CD14-positive monocyte (primary cell): ENCODE measurements around the gene CDC42BPB. TPM values are rescaled to one million over a fixed set of nuclear protein-coding genes. Genes with fewer than 3 reads are reported as not detected.

ENCODE experiments used
- DNase-seq, 3 donors: peaks; one replicate each; pipeline ENCODE4 v3.0.0-alpha.2; 2011 to 2022
- H2AFZ ChIP-seq: 2 replicates; pipeline ENCODE4 v1.6.0; 2012; ENCODE audit warnings: mild to moderate bottlenecking, low read depth, low read length, inconsistent platforms; ENCODE audit not compliant: insufficient read depth, poor library complexity, severe bottlenecking
- H3K27ac ChIP-seq, 2 donors: 1 replicate in 1 of 2; 2 replicates in 1 of 2; pipeline ENCODE4 v1.5.1; 2012 to 2013; ENCODE audit warnings: low read length in 2 of 2, control low read depth in 1 of 2, inconsistent platforms in 1 of 2, low read depth in 1 of 2, mild to moderate bottlenecking in 1 of 2
- H3K27me3 ChIP-seq, 2 donors: one replicate each; pipeline versions ENCODE4 v1.6.0 to v1.6.1; 2011 to 2013; ENCODE audit warnings: low read length in 2 of 2; ENCODE audit not compliant: control insufficient read depth in 2 of 2, insufficient read depth in 2 of 2
- H3K36me3 ChIP-seq, 2 donors: replicated peaks in 1 of 2; 1 replicate in 1 of 2; 2 replicates in 1 of 2; pipeline versions ENCODE4 v1.5.1 to v1.6.1; 2012 to 2013; ENCODE audit warnings: low read length in 2 of 2, control low read depth in 1 of 2, inconsistent platforms in 1 of 2, mild to moderate bottlenecking in 1 of 2; ENCODE audit not compliant: insufficient read depth in 2 of 2, control insufficient read depth in 1 of 2
- H3K4me1 ChIP-seq, 2 donors: 1 replicate in 1 of 2; 2 replicates in 1 of 2; pipeline versions ENCODE4 v1.5.1 to v1.6.1; 2012 to 2013; ENCODE audit warnings: low read length in 2 of 2, control low read depth in 1 of 2, inconsistent platforms in 1 of 2, mild to moderate bottlenecking in 1 of 2, moderate library complexity in 1 of 2; ENCODE audit not compliant: insufficient read depth in 2 of 2, control insufficient read depth in 1 of 2
- H3K4me2 ChIP-seq: replicated peaks from 2 replicates; pipeline ENCODE3; 2012; ENCODE audit warnings: low read length, moderate library complexity, mild to moderate bottlenecking; ENCODE audit not compliant: poor library complexity, severe bottlenecking; ENCODE audit errors: extremely low read depth
- H3K4me3 ChIP-seq, 3 experiments: fragments of 200-600 bp in 1 of 3; sonication (generic) in 1 of 3; replicated peaks in 1 of 3; 1 replicate in 2 of 3; 2 replicates in 1 of 3; pipeline ENCODE4 v1.5.1; 2011 to 2013; ENCODE audit warnings: low read length in 3 of 3, mild to moderate bottlenecking in 3 of 3, control low read depth in 2 of 3, low read depth in 2 of 3, inconsistent platforms in 1 of 3, moderate library complexity in 1 of 3
- H3K79me2 ChIP-seq: 2 replicates; pipeline ENCODE4 v1.6.0; 2012; ENCODE audit warnings: mild to moderate bottlenecking, control low read depth, inconsistent platforms, low read length, moderate library complexity; ENCODE audit not compliant: insufficient read depth
- H3K9ac ChIP-seq: 2 replicates; pipeline ENCODE4 v1.6.0; 2017; ENCODE audit warnings: low read length, mild to moderate bottlenecking; ENCODE audit not compliant: insufficient read depth, poor library complexity, severe bottlenecking
- H3K9me3 ChIP-seq, 2 donors: replicated peaks in 1 of 2; 1 replicate in 1 of 2; 2 replicates in 1 of 2; pipeline versions ENCODE4 v1.5.1 to v1.6.1; 2012 to 2013; ENCODE audit warnings: low read length in 2 of 2, control low read depth in 1 of 2; ENCODE audit not compliant: control insufficient read depth in 1 of 2, insufficient read depth in 1 of 2
- H4K20me1 ChIP-seq: 2 replicates; pipeline ENCODE4 v1.6.0; 2012; ENCODE audit warnings: mild to moderate bottlenecking, low read length, control low read depth, moderate library complexity; ENCODE audit not compliant: insufficient read depth
- H3K27ac Mint-ChIP-seq, 7 donors: one replicate each; pipeline ENCODE4 v1.8.0; 2020; ENCODE audit warnings: mild to moderate bottlenecking in 7 of 7, mixed read lengths in 7 of 7, moderate library complexity in 6 of 7, inconsistent platforms in 2 of 7
- H3K27me3 Mint-ChIP-seq, 3 donors: one replicate each; pipeline ENCODE4 v1.8.0; 2021 to 2022; ENCODE audit warnings: low read depth in 3 of 3, mild to moderate bottlenecking in 3 of 3, mixed read lengths in 3 of 3, moderate library complexity in 3 of 3, inconsistent platforms in 1 of 3
- H3K36me3 Mint-ChIP-seq, 2 donors: one replicate each; pipeline ENCODE4 v1.8.0; 2020; ENCODE audit warnings: mixed read lengths in 2 of 2, inconsistent platforms in 1 of 2, mild to moderate bottlenecking in 1 of 2
- H3K4me1 Mint-ChIP-seq: one replicate; pipeline ENCODE4 v1.8.0; 2020; ENCODE audit warnings: mild to moderate bottlenecking, mixed read lengths
- H3K4me3 Mint-ChIP-seq, 2 donors: one replicate each; pipeline ENCODE4 v1.8.0; 2020; ENCODE audit warnings: mild to moderate bottlenecking in 2 of 2, mixed read lengths in 2 of 2, moderate library complexity in 1 of 2
- H3K9me3 Mint-ChIP-seq, 7 donors: one replicate each; pipeline ENCODE4 v1.8.0; 2020 to 2022; ENCODE audit warnings: mixed read lengths in 7 of 7, mild to moderate bottlenecking in 6 of 7, moderate library complexity in 6 of 7, inconsistent platforms in 2 of 7
- CTCF ChIP-seq: fragments of 200-600 bp; IDR thresholded peaks from one replicate; pipeline ENCODE4 v1.8.0; 2022; ENCODE audit warnings: antibody characterized with exemption, mild to moderate bottlenecking
- WGBS: methylation state at CpG from one replicate; pipeline ENCODE4 v1.1.5; 2013; ENCODE audit warnings: missing lambda C conversion rate; ENCODE audit not compliant: insufficient coverage; 5-methylcytosine and 5-hydroxymethylcytosine counted together
- intact Hi-C, 2 donors: fragments of 100-400 bp; cut with micrococcal nuclease; formaldehyde crosslinking; loops; one replicate each; pipeline versions ENCODE4 v1.15.0 to v1.15.1; 2023
- polyA plus RNA-seq, 3 donors: library from polyadenylated mRNA; depleted of rRNA in 1 of 3; unstranded in 2 of 3; stranded (reverse) in 1 of 3; fragments of 300-500 nt in 2 of 3; fragments of >200 nt in 1 of 3; fragmentation: Illumina TruSeq in 2 of 3; gene quantifications; 1 replicate in 2 of 3; 2 replicates in 1 of 3; pipeline ENCODE4 v1.2.3, GENCODE V29; 2012 to 2021

The CDC42BPB gene
- polyA plus RNA-seq, 3 donors: 0.25 to 19.0 (median 0.60) TPM

DNA sequence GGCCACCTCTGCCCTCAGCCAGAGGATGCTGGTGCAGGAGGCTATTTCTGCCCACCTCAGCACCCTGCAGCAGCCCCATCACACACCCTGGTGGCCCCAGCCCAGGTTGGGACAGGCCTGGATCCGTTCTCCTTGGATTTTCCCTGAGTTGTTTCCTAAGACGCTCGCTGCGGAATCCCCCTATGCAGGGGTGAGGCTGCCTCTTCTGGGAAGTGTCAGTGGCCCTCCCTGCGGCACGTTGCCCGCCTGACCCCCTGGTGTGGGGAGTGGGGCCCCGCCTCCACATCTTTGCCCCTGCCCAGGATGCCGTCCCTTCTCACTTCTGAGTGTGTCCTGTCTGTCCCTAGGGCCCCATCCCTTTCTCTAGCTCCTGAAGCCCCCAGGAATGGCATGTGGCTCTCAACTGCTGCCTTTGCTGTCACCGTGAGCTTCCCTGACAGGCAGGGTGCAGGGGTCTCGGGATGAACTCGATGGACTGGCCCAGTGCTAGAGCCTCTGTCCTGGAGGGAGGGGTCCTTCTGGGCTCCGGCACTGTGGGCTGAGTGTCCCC lies 36.6 kb upstream of the CDC42BPB start:
- peaks cover 6 to 18% (median 13%) of the 10 kb centered on the region in 3 donors for H3K27me3 Mint-ChIP-seq
- H3K36me3 Mint-ChIP-seq: no peaks in the 10 kb centered on the region
- peaks cover 0 to 2% (median 0%) of the 10 kb centered on the region in 7 donors for H3K9me3 Mint-ChIP-seq
- peaks cover 19% of the 10 kb centered on the region for H3K4me1 Mint-ChIP-seq
- H3K4me3 Mint-ChIP-seq: no peak overlapping the region
- H2AFZ ChIP-seq: no peak overlapping the region
- TF ChIP-seq CTCF: no peak
- H3K4me3 ChIP-seq: no peak overlapping the region
- H3K9ac ChIP-seq: no peak overlapping the region
- H3K27me3 ChIP-seq: peaks cover 0 to 10% of the 10 kb centered on the region in 2 donors
- H4K20me1 ChIP-seq: no peaks in the 10 kb centered on the region
- intact Hi-C loops: no loop called here
- no peak for DNase-seq
- peaks cover 19 to 25% of the 10 kb centered on the region in 2 donors for H3K4me1 ChIP-seq
- no peaks in the 10 kb centered on the region for H3K36me3 ChIP-seq
- no peak overlapping the region for H3K27ac Mint-ChIP-seq
- WGBS: 95% methylated on average over 8 of the region's 13 CpGs
- H3K79me2 ChIP-seq: no peaks in the 10 kb centered on the region
- no peak overlapping the region for H3K4me2 ChIP-seq
- H3K27ac ChIP-seq: no peak overlapping the region
- H3K9me3 ChIP-seq: no peaks in the 10 kb centered on the region

- H3K9me3 Mint-ChIP-seq: peaks cover 0 to 2% (median 0%) of the 10 kb centered on the region in 7 donors
- H3K4me2 ChIP-seq: peak overlapping the region; percentile 78
- H2AFZ ChIP-seq: peak overlapping the region; percentile 84
- DNase-seq: no peak
- no peaks in the 10 kb centered on the region for H3K36me3 Mint-ChIP-seq
- H3K27me3 ChIP-seq: peaks cover 0 to 10% of the 10 kb centered on the region in 2 donors
- no peaks in the 10 kb centered on the region for H3K9me3 ChIP-seq
- H3K27ac ChIP-seq: no peak overlapping the region
- peak overlapping the region in 1 of 7 donors; percentile 35 for H3K27ac Mint-ChIP-seq
- H3K79me2 ChIP-seq: no peaks in the 10 kb centered on the region
- no peaks in the 10 kb centered on the region for H4K20me1 ChIP-seq
- H3K4me3 ChIP-seq: peak overlapping the region; percentile 9 to 74 (median 56)
- H3K4me1 Mint-ChIP-seq: peaks cover 20% of the 10 kb centered on the region
- intact Hi-C loops: no loop called here
- peak overlapping the region; percentile 51 for H3K9ac ChIP-seq
- H3K36me3 ChIP-seq: no peaks in the 10 kb centered on the region
- H3K27me3 Mint-ChIP-seq: peaks cover 8 to 27% (median 8%) of the 10 kb centered on the region in 3 donors
- peak; percentile 43 for TF ChIP-seq CTCF
- WGBS: 30% methylated on average over 5 of the region's 9 CpGs
- H3K4me1 ChIP-seq: peaks cover 19 to 25% of the 10 kb centered on the region in 2 donors
- H3K4me3 Mint-ChIP-seq: peak overlapping the region; percentile 68 to 76
Measured at GRCh38 chr14:103091883-103092222, 34.5 kb upstream of the CDC42BPB start.
